Measurements from ENCODE around the gene ADA.
A peak's percentile ranks its signal among the peaks of the same experiment; 100 is the strongest.
"Not testable (repeated sequence)": the region's sequence is repeated elsewhere in the genome, so short reads cannot be mapped to it uniquely, and the experiment has no call there.

Gene ADA

GRCh38 chr20:44683263-44684046 lies 32.0 kb upstream of the ADA start:
- no peak overlapping the region for H3K4me2 ChIP-seq
- peaks cover 0 to 15% (median 3%) of the 10 kb centered on the region in 10 experiments; a peak in 10 of 20 replicates for H3K4me1 ChIP-seq
- no peak overlapping the region for H3K27ac ChIP-seq
- H3K9ac ChIP-seq, result no peak overlapping the region
- no peak for TF ChIP-seq Cebpa-rat (IDR thresholded peaks at IDR 0.05)
- H3K36me3 ChIP-seq, result no peaks in the 10 kb centered on the region
- no peak overlapping the region for H3K4me3 ChIP-seq
- no peaks in the 10 kb centered on the region for H4K20me1 ChIP-seq
- no peaks in the 10 kb centered on the region for H3K27me3 ChIP-seq
- 0 out of 22 replicates have a peak, but pooled peaks cover 0 to 5% (median 0%) of the 10 kb centered on the region in 11 experiments for H3K9me3 ChIP-seq (replicated peaks in 1 of 11)

- Histone ChIP-seq H3K27ac (no peak overlapping the region), H3K36me3 (no peaks in the 10 kb centered on the region), H3K4me3 (no peak overlapping the region), H3K4me2 (peak overlapping the region in 2 of 11 experiments; percentile 10 to 21; a peak in 1 of 22 replicates), H3K9me3 (replicated peaks in 1 of 11) (0 out of 22 replicates have a peak, but pooled peaks cover 0 to 5% (median 0%) of the 10 kb centered on the region in 11 experiments), H3K27me3 (no peaks in the 10 kb centered on the region), H3K9ac (no peak overlapping the region), H3K4me1 (peaks cover 0 to 15% (median 8%) of the 10 kb centered on the region in 10 experiments; a peak in 10 of 20 replicates), H4K20me1 (no peaks in the 10 kb centered on the region)
- TF ChIP-seq Cebpa-rat (IDR thresholded peaks at IDR 0.05), result no peak
These were observed 30.5 kb upstream of the ADA start for GRCh38 chr20:44681796-44682566.

GRCh38 chr20:44678990-44679611 lies 27.6 kb upstream of the ADA start:
- H4K20me1 ChIP-seq, result no peaks in the 10 kb centered on the region
- H3K36me3 ChIP-seq, result no peaks in the 10 kb centered on the region
- H3K4me2 ChIP-seq, result peak overlapping the region in 1 of 11 experiments; percentile 33; a peak in 1 of 22 replicates

GRCh38 chr20:44678242-44678641 lies 26.7 kb upstream of the ADA start:
- Histone ChIP-seq H3K9me3 (replicated peaks in 1 of 11) (peaks cover 0 to 10% (median 3%) of the 10 kb centered on the region in 11 experiments; a peak in 2 of 22 replicates), H3K4me3 (no peak overlapping the region), H3K4me2 (peak overlapping the region in 4 of 11 experiments; percentile 6 to 33 (median 19); a peak in 3 of 22 replicates), H3K27me3 (no peaks in the 10 kb centered on the region), H3K4me1 (peaks cover 0 to 11% (median 7%) of the 10 kb centered on the region in 10 experiments; a peak in 10 of 20 replicates), H3K36me3 (no peaks in the 10 kb centered on the region), H4K20me1 (no peaks in the 10 kb centered on the region), H3K9ac (peak overlapping the region in 2 of 11 experiments; percentile 26 to 41; a peak in 3 of 22 replicates), H3K27ac (peak overlapping the region in 8 of 11 experiments; percentile 7 to 62 (median 30); a peak in 9 of 22 replicates)
- TF ChIP-seq Cebpa-rat (IDR thresholded peaks at IDR 0.05), result no peak

More at GRCh38 chr20:44678990-44679611, 27.6 kb upstream of the ADA start:
- H3K27me3 ChIP-seq, result no peaks in the 10 kb centered on the region
- no peak for TF ChIP-seq Cebpa-rat (IDR thresholded peaks at IDR 0.05)
- peaks cover 0 to 10% (median 3%) of the 10 kb centered on the region in 11 experiments; a peak in 2 of 22 replicates for H3K9me3 ChIP-seq (replicated peaks in 1 of 11)
- H3K4me1 ChIP-seq, result peaks cover 0 to 15% (median 8%) of the 10 kb centered on the region in 10 experiments; a peak in 10 of 20 replicates
- no peak overlapping the region; a peak in 1 of 22 replicates for H3K9ac ChIP-seq
- H3K4me3 ChIP-seq, result no peak overlapping the region
- H3K27ac ChIP-seq, result peak overlapping the region in 2 of 11 experiments; percentile 16 to 62; a peak in 3 of 22 replicates

GRCh38 chr20:44672318-44672902 lies 20.9 kb upstream of the ADA start:
- H3K27me3 ChIP-seq, result not testable (repeated sequence)

GRCh38 chr20:44671541-44671940 lies 20.0 kb upstream of the ADA start:
- H3K36me3 ChIP-seq; H4K20me1 ChIP-seq; H3K27me3 ChIP-seq; H3K27ac ChIP-seq; H3K4me3 ChIP-seq; H3K9me3 ChIP-seq (replicated peaks in 1 of 11); H3K9ac ChIP-seq: not testable (repeated sequence)
- Histone ChIP-seq H3K4me1 (peaks cover 8 to 24% (median 11%) of the 10 kb centered on the region in 10 experiments; a peak in 19 of 20 replicates), H3K4me2 (peak overlapping the region; percentile 39 to 60 (median 52); a peak in 19 of 22 replicates)

More at GRCh38 chr20:44672318-44672902, 20.9 kb upstream of the ADA start:
- not testable (repeated sequence) for H3K9ac ChIP-seq; H4K20me1 ChIP-seq; H3K4me3 ChIP-seq; H3K36me3 ChIP-seq; H3K27ac ChIP-seq; H3K9me3 ChIP-seq (replicated peaks in 1 of 11)
- Histone ChIP-seq H3K4me2 (peak overlapping the region in 4 of 11 experiments; percentile 21 to 60 (median 56); a peak in 4 of 22 replicates), H3K4me1 (peaks cover 8 to 24% (median 10%) of the 10 kb centered on the region in 10 experiments; a peak in 18 of 20 replicates)

GRCh38 chr20:44670851-44671250 lies 19.4 kb upstream of the ADA start:
- H3K27ac ChIP-seq; H3K36me3 ChIP-seq; H3K27me3 ChIP-seq; H4K20me1 ChIP-seq; H3K4me3 ChIP-seq; H3K9ac ChIP-seq; H3K9me3 ChIP-seq (replicated peaks in 1 of 11): not testable (repeated sequence)
- Histone ChIP-seq H3K4me2 (peak overlapping the region; percentile 26 to 60 (median 50); a peak in 11 of 22 replicates), H3K4me1 (peaks cover 8 to 24% (median 16%) of the 10 kb centered on the region in 10 experiments; a peak in 19 of 20 replicates)

- peak overlapping the region in 3 of 11 experiments; percentile 18 to 93 (median 86); a peak in 5 of 22 replicates for H3K4me2 ChIP-seq
- peaks cover 0 to 3% (median 0%) of the 10 kb centered on the region in 11 experiments; a peak in 1 of 22 replicates for H3K9me3 ChIP-seq (replicated peaks in 1 of 11)
- H3K27ac ChIP-seq, result no peak overlapping the region
- H3K4me1 ChIP-seq, result peaks cover 10 to 62% (median 23%) of the 10 kb centered on the region in 10 experiments
- H3K27me3 ChIP-seq, result no peaks in the 10 kb centered on the region
- H3K36me3 ChIP-seq, result no peaks in the 10 kb centered on the region
- H3K4me3 ChIP-seq, result no peak overlapping the region
- H3K9ac ChIP-seq, result no peak overlapping the region
- no peak for TF ChIP-seq Cebpa-rat (IDR thresholded peaks at IDR 0.05)
- H4K20me1 ChIP-seq, result no peaks in the 10 kb centered on the region
These were observed 14.6 kb upstream of the ADA start for GRCh38 chr20:44666066-44666465.

Measured in BLaER1 treated with 17β-estradiol and CSF1 and Interleukin-3, amounts not matched to agents 10 nM and 100 nM (cell line).